Activated CD4-positive, alpha-beta memory T cell treated with anti-CD3 and anti-CD28 coated beads for 36 hours (primary cell): ENCODE data around the gene STRN4. TPM values are rescaled to one million over a fixed set of nuclear protein-coding genes. Genes with fewer than 3 reads are reported as not detected.
A peak's percentile ranks its signal among the peaks of the same experiment; 100 is the strongest.

Experiments used
- CTCF ChIA-PET: fragments of 350-600 bp; sonication (Branson Sonifier 250); formaldehyde crosslinking; loops from one replicate; lab custom pipeline; 2021; ENCODE audit warnings: antibody characterized with exemption, inconsistent platforms; lab: Charles Lee
- POLR2A ChIA-PET: fragments of 350-600 bp; sonication (Branson Sonifier 250); formaldehyde crosslinking; loops from one replicate; lab custom pipeline; 2021; ENCODE audit warnings: antibody characterized with exemption; lab: Charles Lee
- DNase-seq: peaks from one replicate; pipeline ENCODE4 v3.0.0-alpha.2; 2020
- H3K27ac Mint-ChIP-seq: one replicate; pipeline ENCODE4 v1.8.0; 2021; ENCODE audit warnings: mixed read lengths
- H3K27me3 Mint-ChIP-seq: one replicate; pipeline ENCODE4 v1.8.0; 2021; ENCODE audit warnings: mixed read lengths
- H3K36me3 Mint-ChIP-seq: one replicate; pipeline ENCODE4 v1.8.0; 2021; ENCODE audit warnings: mixed read lengths
- H3K4me1 Mint-ChIP-seq: one replicate; pipeline ENCODE4 v1.8.0; 2021; ENCODE audit warnings: low read depth, mixed read lengths
- H3K4me3 Mint-ChIP-seq: one replicate; pipeline ENCODE4 v1.8.0; 2021; ENCODE audit warnings: mild to moderate bottlenecking, mixed read lengths
- H3K9me3 Mint-ChIP-seq: one replicate; pipeline ENCODE4 v1.8.0; 2021; ENCODE audit warnings: mixed read lengths
- intact Hi-C: fragments of 100-400 bp; cut with micrococcal nuclease; formaldehyde crosslinking; loops from one replicate; pipeline ENCODE4 v1.15.1; 2023
- total RNA-seq, 2 experiments: library from RNA; stranded (reverse); gene quantifications; one replicate each; pipeline ENCODE4 v1.2.3, GENCODE V29; 2021

Gene STRN4
- total RNA-seq = 10 to 100 TPM; 52.6 to 59.3 TPM

GRCh38 chr19:46746281-46747057 lies at the start of gene STRN4:
Gene STRN4 (minus strand): TSS chr19:46746450. CDS start chr19:46746430, 20 bp downstream.
- ChIA-PET CTCF (interaction anchor here (1.0 to 3.1 kb wide), 2 partner anchors 7 to 12 kb away, joined by 4 to 16 read pairs; no protein-coding TSS in a partner anchor), POLR2A (interaction anchor here (1.2 kb wide), 2 partner anchors 42 to 146 kb away, joined by 3 to 6 read pairs; partner anchors contain the start of genes CALM3 and SLC1A5)
- Mint-ChIP-seq H3K36me3 (peaks cover 11% of the 10 kb centered on the region), H3K9me3 (no peaks in the 10 kb centered on the region), H3K27me3 (no peaks in the 10 kb centered on the region), H3K4me1 (peaks cover 49% of the 10 kb centered on the region), H3K27ac (peak within 1 kb of the TSS; percentile 83), H3K4me3 (peak within 1 kb of the TSS; percentile 94)
- peak; percentile 66 for DNase-seq
- intact Hi-C loops = loop anchor here (5.0 to 10.0 kb wide), 4 partner anchors 41 to 222 kb away; partner anchors contain the start of genes AP2S1 and SLC1A5

- POLR2A ChIA-PET = no interaction called here
- Mint-ChIP-seq H3K4me1 (peaks cover 24% of the 10 kb centered on the region), H3K36me3 (peaks cover 5% of the 10 kb centered on the region), H3K27ac (peak overlapping the region; percentile 55), H3K4me3 (peak overlapping the region; percentile 9), H3K9me3 (no peaks in the 10 kb centered on the region), H3K27me3 (no peaks in the 10 kb centered on the region)
- CTCF ChIA-PET = interaction anchor here (1.1 to 2.2 kb wide), 3 partner anchors 25 to 34 kb away, joined by 3 to 8 read pairs (median 4); no protein-coding TSS in a partner anchor
- DNase-seq = peak; percentile 44
- intact Hi-C loops = no loop called here
Measured at GRCh38 chr19:46791944-46792343, 45.7 kb upstream of the STRN4 start.

- H3K36me3 Mint-ChIP-seq = peaks cover 31% of the 10 kb centered on the region
- no peak overlapping the region for H3K4me3 Mint-ChIP-seq
- POLR2A ChIA-PET = interaction anchor here (1.3 to 1.8 kb wide), 3 partner anchors 10 to 467 kb away, joined by 5 to 18 read pairs (median 6); partner anchors contain the start of gene CCDC9
- no peak for DNase-seq
- no peak overlapping the region for H3K27ac Mint-ChIP-seq
- no peaks in the 10 kb centered on the region for H3K27me3 Mint-ChIP-seq
- H3K9me3 Mint-ChIP-seq = no peaks in the 10 kb centered on the region
- peaks cover 29% of the 10 kb centered on the region for H3K4me1 Mint-ChIP-seq
- intact Hi-C loops = loop anchor here (5.0 kb wide), 3 partner anchors 42 to 1468 kb away; partner anchors contain the start of genes CARD8, FKRP, STRN4 and ZC3H4
- CTCF ChIA-PET = interaction anchor here (1.2 to 2.5 kb wide), 4 partner anchors 23 to 51 kb away, joined by 4 to 9 read pairs (median 6); no protein-coding TSS in a partner anchor
Measured at GRCh38 chr19:46789371-46789770, 43.1 kb upstream of the STRN4 start.

GRCh38 chr19:46788968-46789338 lies 42.7 kb upstream of the STRN4 start:
- Mint-ChIP-seq H3K4me3 (peak overlapping the region; percentile 23), H3K4me1 (peaks cover 33% of the 10 kb centered on the region), H3K27me3 (no peaks in the 10 kb centered on the region), H3K27ac (peak overlapping the region; percentile 99), H3K36me3 (peaks cover 35% of the 10 kb centered on the region), H3K9me3 (no peaks in the 10 kb centered on the region)
- intact Hi-C loops = loop anchor here (1.0 to 5.0 kb wide), 6 partner anchors 42 to 1468 kb away; partner anchors contain the start of genes AP2S1, CARD8, FKRP and STRN4
- no peak for DNase-seq
- POLR2A ChIA-PET = interaction anchor here (0.7 to 2.4 kb wide), 9 partner anchors 10 to 468 kb away, joined by 3 to 18 read pairs (median 6); partner anchors contain the start of genes CCDC9, FKRP and ZC3H4
- CTCF ChIA-PET = interaction anchor here (0.6 to 2.5 kb wide), 6 partner anchors 22 to 127 kb away, joined by 3 to 9 read pairs (median 5); no protein-coding TSS in a partner anchor

GRCh38 chr19:46788262-46788967 lies 42.2 kb upstream of the STRN4 start, which contains the start of gene SLC1A5:
Gene SLC1A5 (minus strand): TSS chr19:46788594. CDS start chr19:46787965, 629 bp downstream.
- intact Hi-C loops = loop anchor here (1.0 to 5.0 kb wide), 6 partner anchors 41 to 1469 kb away; partner anchors contain the start of genes AP2S1, CARD8, FKRP and STRN4
- POLR2A ChIA-PET = interaction anchor here (0.7 to 2.4 kb wide), 13 partner anchors 9 to 468 kb away, joined by 3 to 18 read pairs (median 5); partner anchors contain the start of genes CCDC9, FKRP and ZC3H4
- peaks cover 38% of the 10 kb centered on the region for H3K4me1 Mint-ChIP-seq
- peak; percentile 99 for DNase-seq
- H3K27ac Mint-ChIP-seq = peak within 1 kb of the TSS; percentile 99
- peak within 1 kb of the TSS; percentile 95 for H3K4me3 Mint-ChIP-seq
- H3K27me3 Mint-ChIP-seq = no peaks in the 10 kb centered on the region
- peaks cover 40% of the 10 kb centered on the region for H3K36me3 Mint-ChIP-seq
- CTCF ChIA-PET = interaction anchor here (0.6 to 2.5 kb wide), 8 partner anchors 22 to 186 kb away, joined by 3 to 9 read pairs (median 4); no protein-coding TSS in a partner anchor
- no peaks in the 10 kb centered on the region for H3K9me3 Mint-ChIP-seq

- POLR2A ChIA-PET = interaction anchor here (0.5 to 4.0 kb wide), 18 partner anchors 8 to 469 kb away, joined by 3 to 18 read pairs (median 4); partner anchors contain the start of genes CCDC9, FKRP and ZC3H4
- peak overlapping the region; percentile 99 for H3K27ac Mint-ChIP-seq
Measured at GRCh38 chr19:46787331-46788261, 41.3 kb upstream of the STRN4 start.

GRCh38 chr19:46787040-46787330 lies 40.7 kb upstream of the STRN4 start:
- Mint-ChIP-seq H3K9me3 (no peaks in the 10 kb centered on the region), H3K36me3 (peaks cover 52% of the 10 kb centered on the region), H3K27ac (peak overlapping the region; percentile 99), H3K4me3 (peak overlapping the region; percentile 95), H3K27me3 (no peaks in the 10 kb centered on the region), H3K4me1 (peaks cover 42% of the 10 kb centered on the region)
- CTCF ChIA-PET = interaction anchor here (1.1 to 1.5 kb wide), 4 partner anchors 20 to 84 kb away, joined by 3 to 5 read pairs (median 4); no protein-coding TSS in a partner anchor
- intact Hi-C loops = loop anchor here (2.0 to 5.0 kb wide), 4 partner anchors 40 to 1470 kb away; partner anchors contain the start of genes CARD8, FKRP, STRN4 and ZC3H4
- no peak for DNase-seq
- POLR2A ChIA-PET = interaction anchor here (1.0 to 4.0 kb wide), 7 partner anchors 8 to 390 kb away, joined by 3 to 15 read pairs (median 4); no protein-coding TSS in a partner anchor

More at GRCh38 chr19:46787331-46788261, 41.3 kb upstream of the STRN4 start:
- H3K4me1 Mint-ChIP-seq = peaks cover 44% of the 10 kb centered on the region
- H3K4me3 Mint-ChIP-seq = peak overlapping the region; percentile 95
- intact Hi-C loops = loop anchor here (1.0 to 5.0 kb wide), 7 partner anchors 40 to 1470 kb away; partner anchors contain the start of genes AP2S1, CARD8, FKRP and STRN4
- CTCF ChIA-PET = interaction anchor here (0.9 to 2.5 kb wide), 10 partner anchors 21 to 185 kb away, joined by 3 to 9 read pairs (median 4); no protein-coding TSS in a partner anchor
- H3K27me3 Mint-ChIP-seq = no peaks in the 10 kb centered on the region
- no peaks in the 10 kb centered on the region for H3K9me3 Mint-ChIP-seq
- peaks cover 48% of the 10 kb centered on the region for H3K36me3 Mint-ChIP-seq
- DNase-seq = peak; percentile 62

- intact Hi-C loops = loop anchor here (1.0 to 5.0 kb wide), 5 partner anchors 35 to 1471 kb away; partner anchors contain the start of genes CARD8, FKRP, STRN4 and ZC3H4
- ChIA-PET POLR2A (interaction anchor here (1.1 to 4.0 kb wide), 9 partner anchors 33 to 488 kb away, joined by 3 to 19 read pairs (median 4); partner anchors contain the start of genes CALM3 and ZC3H4), CTCF (interaction anchor here (1.0 to 1.6 kb wide), 8 partner anchors 20 to 124 kb away, joined by 3 to 7 read pairs (median 4); no protein-coding TSS in a partner anchor)
- no peaks in the 10 kb centered on the region for H3K27me3 Mint-ChIP-seq
- peak overlapping the region; percentile 95 for H3K4me3 Mint-ChIP-seq
- peak; percentile 93 for DNase-seq
- no peaks in the 10 kb centered on the region for H3K9me3 Mint-ChIP-seq
- H3K4me1 Mint-ChIP-seq = peaks cover 40% of the 10 kb centered on the region
- H3K27ac Mint-ChIP-seq = peak overlapping the region; percentile 99
- H3K36me3 Mint-ChIP-seq = peaks cover 58% of the 10 kb centered on the region
Measured at GRCh38 chr19:46786236-46787039, 40.2 kb upstream of the STRN4 start.

- H3K4me1 Mint-ChIP-seq = peaks cover 37% of the 10 kb centered on the region
- CTCF ChIA-PET = interaction anchor here (1.0 to 2.2 kb wide), 9 partner anchors 19 to 124 kb away, joined by 3 to 16 read pairs (median 5); no protein-coding TSS in a partner anchor
- peak overlapping the region; percentile 99 for H3K27ac Mint-ChIP-seq
- intact Hi-C loops = loop anchor here (1.0 to 5.0 kb wide), 6 partner anchors 35 to 1471 kb away; partner anchors contain the start of genes CARD8, FKRP, STRN4 and ZC3H4
- no peaks in the 10 kb centered on the region for H3K9me3 Mint-ChIP-seq
- no peak for DNase-seq
- peaks cover 62% of the 10 kb centered on the region for H3K36me3 Mint-ChIP-seq
- H3K4me3 Mint-ChIP-seq = peak overlapping the region; percentile 95
- POLR2A ChIA-PET = interaction anchor here (1.0 to 4.0 kb wide), 8 partner anchors 36 to 488 kb away, joined by 3 to 19 read pairs (median 4); partner anchors contain the start of genes CALM3 and ZC3H4
- H3K27me3 Mint-ChIP-seq = no peaks in the 10 kb centered on the region
Measured at GRCh38 chr19:46785980-46786235, 39.7 kb upstream of the STRN4 start.
